Neural crest cell (in vitro differentiated cells): ENCODE data around the gene LAMTOR2. TPM values are rescaled to one million over a fixed set of nuclear protein-coding genes. Genes with fewer than 3 reads are reported as not detected.
A peak's percentile ranks its signal among the peaks of the same experiment; 100 is the strongest.

Experiments used
- DNase-seq: peaks from one replicate; pipeline ENCODE4 v3.0.0; 2021; ENCODE audit warnings: low read depth, mixed read lengths, low spot score
- H3K27ac Mint-ChIP-seq: one replicate; pipeline ENCODE4 v1.8.0; 2021; ENCODE audit warnings: mild to moderate bottlenecking, mixed read lengths; ENCODE audit not compliant: unreplicated experiment
- H3K27me3 Mint-ChIP-seq: 2 replicates; pipeline ENCODE4 v1.8.0; 2021; ENCODE audit warnings: low read depth, mild to moderate bottlenecking, mixed read lengths
- H3K36me3 Mint-ChIP-seq: 2 replicates; pipeline ENCODE4 v1.8.0; 2021; ENCODE audit warnings: low read depth, mild to moderate bottlenecking, mixed read lengths
- H3K4me1 Mint-ChIP-seq: 2 replicates; pipeline ENCODE4 v1.8.0; 2021; ENCODE audit warnings: mixed read lengths
- H3K4me3 Mint-ChIP-seq: one replicate; pipeline ENCODE4 v1.8.0; 2021; ENCODE audit warnings: mild to moderate bottlenecking, mixed read lengths
- H3K9me3 Mint-ChIP-seq: 2 replicates; pipeline ENCODE4 v1.8.0; 2021; ENCODE audit warnings: mixed read lengths
- CTCF ChIP-seq: fragments of 200-600 bp; sonication (generic); conservative IDR thresholded peaks from 2 replicates; pipeline ENCODE4 v1.5.0; 2021; ENCODE audit warnings: antibody characterized with exemption, mild to moderate bottlenecking
- total RNA-seq: library from RNA; stranded (reverse); gene quantifications from 2 replicates; pipeline ENCODE4 v1.2.1, GENCODE V29; 2021

The LAMTOR2 gene
- total RNA-seq, 1 donor from 2014 or later: 55.6 TPM

- Mint-ChIP-seq H3K9me3 (no peaks in the 10 kb centered on the region), H3K4me1 (peaks cover 73% of the 10 kb centered on the region), H3K27me3 (no peaks in the 10 kb centered on the region), H3K36me3 (peaks cover 9% of the 10 kb centered on the region), H3K4me3 (peak overlapping the region; percentile 47), H3K27ac (peak overlapping the region; percentile 95)
- DNase-seq: no peak
- no peak for TF ChIP-seq CTCF
Observed at GRCh38 chr1:156100205-156100995, 45.8 kb downstream of the LAMTOR2 start.

DNA sequence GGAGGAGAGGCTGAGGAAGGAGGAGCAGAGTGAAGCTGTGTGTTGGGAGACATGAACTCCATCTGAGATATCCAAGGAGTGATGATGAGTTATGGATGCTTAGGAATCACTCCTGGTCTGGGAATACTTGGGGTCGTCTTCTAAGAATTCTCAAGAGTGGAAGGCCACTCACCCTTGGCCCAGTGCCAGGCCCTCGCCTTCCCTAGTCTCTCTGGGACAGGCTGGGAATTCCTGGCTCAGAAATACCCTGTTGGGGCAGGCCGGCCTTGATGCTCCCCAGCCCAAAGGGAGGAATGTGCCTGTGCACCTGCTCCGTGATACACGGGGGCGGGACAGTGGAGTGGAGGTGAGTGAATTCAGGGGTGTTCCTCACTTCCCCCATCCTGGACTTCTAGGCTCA is 47.3 kb downstream of the LAMTOR2 start:
- Mint-ChIP-seq H3K4me1 (peaks cover 73% of the 10 kb centered on the region), H3K4me3 (no peak overlapping the region), H3K36me3 (peaks cover 9% of the 10 kb centered on the region), H3K27me3 (no peaks in the 10 kb centered on the region), H3K27ac (peak overlapping the region; percentile 88), H3K9me3 (no peaks in the 10 kb centered on the region)
- no peak for TF ChIP-seq CTCF
- DNase-seq: no peak

GRCh38 chr1:156102633-156103511 is 48.3 kb downstream of the LAMTOR2 start:
- H3K4me1 Mint-ChIP-seq: peaks cover 76% of the 10 kb centered on the region
- no peaks in the 10 kb centered on the region for H3K9me3 Mint-ChIP-seq
- peak overlapping the region; percentile 12 for H3K27ac Mint-ChIP-seq
- H3K27me3 Mint-ChIP-seq: no peaks in the 10 kb centered on the region
- DNase-seq: no peak
- no peak for TF ChIP-seq CTCF
- no peak overlapping the region for H3K4me3 Mint-ChIP-seq
- H3K36me3 Mint-ChIP-seq: peaks cover 9% of the 10 kb centered on the region

DNA sequence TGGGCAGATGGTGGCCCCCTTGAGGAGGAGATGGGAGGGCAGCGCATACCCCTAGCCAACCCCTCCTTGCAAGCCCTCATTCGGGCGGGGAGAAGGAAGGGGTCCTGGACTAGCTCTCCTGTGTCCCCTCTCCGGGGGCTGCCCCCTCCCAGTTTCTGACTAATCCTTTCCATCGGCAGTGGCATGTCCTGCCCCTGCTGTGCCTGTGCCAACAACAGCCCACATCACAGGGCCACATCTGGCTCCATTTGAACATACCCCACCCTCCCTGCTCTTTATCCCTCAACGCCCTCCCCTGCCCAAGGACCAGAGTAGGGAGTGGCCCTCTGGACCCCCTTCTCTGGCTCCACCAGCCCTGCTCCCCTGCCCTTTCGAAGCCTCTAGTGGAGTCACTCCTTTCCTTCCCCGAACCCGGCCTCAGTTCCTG is 49.0 kb downstream of the LAMTOR2 start:
- Mint-ChIP-seq H3K9me3 (no peaks in the 10 kb centered on the region), H3K4me1 (peaks cover 69% of the 10 kb centered on the region), H3K27ac (peak overlapping the region; percentile 84), H3K4me3 (peak overlapping the region; percentile 70), H3K27me3 (no peaks in the 10 kb centered on the region), H3K36me3 (peaks cover 9% of the 10 kb centered on the region)
- TF ChIP-seq CTCF: no peak
- no peak for DNase-seq

DNA sequence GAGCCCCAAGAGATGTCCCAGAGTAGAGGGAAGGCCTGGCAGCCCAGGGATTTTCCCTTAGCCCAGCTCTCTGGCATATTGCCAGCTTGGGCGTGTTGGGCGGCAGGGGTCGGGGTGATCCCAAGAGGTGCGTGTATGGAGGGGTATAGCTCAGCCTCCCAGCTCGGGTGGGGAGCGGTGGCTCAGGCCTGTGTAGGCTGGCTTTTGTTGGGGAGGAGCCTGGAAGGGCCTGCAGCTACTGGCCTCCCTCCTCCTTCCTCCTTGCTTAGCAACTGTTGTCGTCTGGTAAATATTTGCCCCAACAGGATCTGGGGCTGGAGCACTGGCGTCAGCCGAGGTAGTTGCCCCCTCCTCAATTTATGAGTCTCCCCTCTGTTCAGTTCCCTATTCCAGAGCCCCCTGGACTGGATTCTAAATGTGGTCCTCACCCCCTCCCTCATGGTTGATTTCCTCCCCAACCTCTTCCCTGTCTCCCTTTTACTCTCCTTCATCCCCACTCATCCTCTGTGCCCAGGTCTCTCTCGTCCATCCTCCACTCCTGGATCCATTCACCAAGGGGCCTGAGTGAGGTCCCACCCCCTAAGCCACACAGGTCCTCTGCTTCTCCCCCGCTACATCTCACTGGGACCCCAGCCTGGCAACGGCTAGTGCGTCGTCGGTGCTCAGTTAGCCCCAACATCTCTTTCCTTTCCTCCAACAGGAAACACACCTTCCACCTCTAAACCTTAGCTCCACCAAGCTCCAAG is 49.7 kb downstream of the LAMTOR2 start:
- peak overlapping the region; percentile 97 for H3K27ac Mint-ChIP-seq
- peaks cover 9% of the 10 kb centered on the region for H3K36me3 Mint-ChIP-seq
- no peak for DNase-seq
- H3K4me1 Mint-ChIP-seq: peaks cover 70% of the 10 kb centered on the region
- no peaks in the 10 kb centered on the region for H3K9me3 Mint-ChIP-seq
- H3K27me3 Mint-ChIP-seq: no peaks in the 10 kb centered on the region
- H3K4me3 Mint-ChIP-seq: peak overlapping the region; percentile 70
- no peak for TF ChIP-seq CTCF
